ENCODE data around the gene MLPH.

MLPH gene

DNA sequence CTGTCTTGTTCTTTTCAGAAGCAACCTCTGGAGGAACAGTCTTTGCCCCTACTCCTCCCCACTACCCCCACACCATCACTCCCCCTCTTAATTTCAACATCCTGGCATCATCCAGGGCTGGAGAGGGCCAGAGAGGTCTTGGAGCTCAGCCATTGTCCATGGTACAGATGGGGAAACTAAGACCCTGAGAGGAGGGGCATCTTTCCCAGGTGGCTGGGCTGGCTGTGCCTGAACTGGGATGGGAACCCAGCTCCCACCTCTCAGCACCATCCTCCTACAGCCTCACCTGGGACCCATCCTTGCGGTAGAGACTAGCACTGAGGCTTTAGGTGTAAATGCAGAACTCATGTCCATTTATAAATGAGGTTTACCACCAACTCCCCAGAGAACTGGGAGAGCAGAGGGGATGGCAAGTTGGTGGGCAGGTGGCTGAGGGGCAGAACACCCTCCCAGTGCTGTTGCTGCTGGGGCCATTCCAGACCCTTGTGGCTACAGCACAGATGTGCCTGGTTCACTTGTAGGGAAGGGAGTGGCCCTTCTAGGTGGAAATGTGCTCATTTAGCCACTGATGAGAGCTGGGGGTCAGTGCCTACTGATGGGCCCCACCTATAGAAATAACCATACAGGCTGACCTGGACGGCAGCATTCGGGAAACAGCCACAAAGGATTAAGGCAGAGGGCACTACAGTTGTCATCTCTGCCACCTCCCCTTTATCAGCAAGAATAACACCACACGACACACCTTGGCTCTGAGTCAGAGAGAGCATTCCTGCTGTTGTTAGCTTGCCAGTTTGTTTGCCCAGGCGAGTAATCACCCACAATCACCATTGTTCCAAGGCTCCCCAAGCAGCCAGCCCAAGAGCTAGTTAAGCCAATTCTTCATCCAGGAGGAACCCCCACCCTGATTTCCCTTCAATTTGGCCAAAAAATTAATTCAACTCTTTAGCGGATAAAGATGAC is 2.1 kb downstream of the MLPH start:
- TF ChIP-seq EZH2phosphoT487 (IDR thresholded peaks at IDR 0.05; ENCODE audit: borderline replicate concordance), result no peak
- TF ChIP-seq, protein P1, sequence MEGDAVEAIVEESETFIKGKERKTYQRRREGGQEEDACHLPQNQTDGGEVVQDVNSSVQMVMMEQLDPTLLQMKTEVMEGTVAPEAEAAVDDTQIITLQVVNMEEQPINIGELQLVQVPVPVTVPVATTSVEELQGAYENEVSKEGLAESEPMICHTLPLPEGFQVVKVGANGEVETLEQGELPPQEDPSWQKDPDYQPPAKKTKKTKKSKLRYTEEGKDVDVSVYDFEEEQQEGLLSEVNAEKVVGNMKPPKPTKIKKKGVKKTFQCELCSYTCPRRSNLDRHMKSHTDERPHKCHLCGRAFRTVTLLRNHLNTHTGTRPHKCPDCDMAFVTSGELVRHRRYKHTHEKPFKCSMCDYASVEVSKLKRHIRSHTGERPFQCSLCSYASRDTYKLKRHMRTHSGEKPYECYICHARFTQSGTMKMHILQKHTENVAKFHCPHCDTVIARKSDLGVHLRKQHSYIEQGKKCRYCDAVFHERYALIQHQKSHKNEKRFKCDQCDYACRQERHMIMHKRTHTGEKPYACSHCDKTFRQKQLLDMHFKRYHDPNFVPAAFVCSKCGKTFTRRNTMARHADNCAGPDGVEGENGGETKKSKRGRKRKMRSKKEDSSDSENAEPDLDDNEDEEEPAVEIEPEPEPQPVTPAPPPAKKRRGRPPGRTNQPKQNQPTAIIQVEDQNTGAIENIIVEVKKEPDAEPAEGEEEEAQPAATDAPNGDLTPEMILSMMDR (conservative IDR thresholded peaks at IDR 0.05; ENCODE audit: low read length), result no peak
- Histone ChIP-seq H3K9me3 (ENCODE audit: insufficient read depth, low read depth, low read length) (peaks cover 10% of the 10 kb centered on the region; the same call in 1 of the 2 replicates), H3K4me1 (ENCODE audit: insufficient read depth, low read length, poor library complexity, severe bottlenecking) (no peaks in the 10 kb centered on the region), H3K36me3 (ENCODE audit: insufficient read depth, low read length) (no peaks in the 10 kb centered on the region), H3K9ac (ENCODE audit: low read depth, low read length, poor library complexity, severe bottlenecking) (no peak overlapping the region), H3K9me2 (replicated peaks; ENCODE audit: low read depth, low read length) (no peaks in the 10 kb centered on the region), H4K20me1 (ENCODE audit: insufficient read depth, low read length, poor library complexity, severe bottlenecking) (no peaks in the 10 kb centered on the region), H3K27me3 (ENCODE audit: insufficient read depth, low read length, poor library complexity, severe bottlenecking) (no peaks in the 10 kb centered on the region), H3K4me2 (ENCODE audit: low read depth, low read length, poor library complexity, severe bottlenecking) (no peak overlapping the region), H2AFZ (ENCODE audit: low read length) (no peak overlapping the region), H3K79me2 (ENCODE audit: insufficient read depth, low read length) (no peaks in the 10 kb centered on the region), H3F3A (ENCODE audit: low read depth) (no peaks in the 10 kb centered on the region), H3K4me3 (ENCODE audit: low read length, poor library complexity, severe bottlenecking) (no peak overlapping the region)

DNA sequence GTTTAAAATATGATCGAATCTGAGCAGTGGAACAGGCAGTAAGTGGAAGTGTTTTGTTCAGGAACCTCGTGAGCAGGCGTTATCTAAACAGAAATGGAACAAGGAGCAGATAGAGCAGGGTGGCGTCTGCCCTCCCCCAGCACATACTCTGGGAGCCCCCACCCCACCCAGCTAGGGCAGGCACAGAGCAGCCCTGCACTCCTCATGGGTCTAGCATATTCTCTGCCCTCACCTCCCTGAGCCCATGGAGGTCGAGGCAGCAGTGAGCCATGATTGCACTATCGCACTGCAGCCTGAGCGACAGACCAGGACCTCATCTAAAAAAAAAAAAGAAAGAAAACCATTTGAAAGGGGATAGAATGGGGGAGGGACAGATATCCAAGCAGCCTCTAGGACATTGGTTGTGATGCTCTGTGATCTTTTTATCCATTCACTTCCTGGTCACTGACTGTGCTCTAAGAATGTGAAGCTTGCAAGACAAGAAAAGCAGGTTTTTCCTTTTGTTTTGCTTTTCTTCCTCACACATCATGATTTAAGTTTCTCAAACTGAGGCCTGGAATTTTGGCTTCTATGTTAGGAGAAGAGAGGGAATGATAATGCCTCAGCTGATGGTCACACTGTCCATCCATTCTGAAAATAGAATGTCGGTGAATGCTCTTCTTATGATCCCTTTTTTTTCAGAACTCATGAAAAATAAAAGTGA is 3.1 kb downstream of the MLPH start:
- TF ChIP-seq, protein P1 (conservative IDR thresholded peaks at IDR 0.05; ENCODE audit: low read length), result no peak
- no peak for TF ChIP-seq EZH2phosphoT487 (IDR thresholded peaks at IDR 0.05; ENCODE audit: borderline replicate concordance)
- no peaks in the 10 kb centered on the region for H3K4me1 ChIP-seq (ENCODE audit: insufficient read depth, low read length, poor library complexity, severe bottlenecking)
- H3K4me3 ChIP-seq (ENCODE audit: low read length, poor library complexity, severe bottlenecking), result no peak overlapping the region
- H3K79me2 ChIP-seq (ENCODE audit: insufficient read depth, low read length), result no peaks in the 10 kb centered on the region
- H2AFZ ChIP-seq (ENCODE audit: low read length), result no peak overlapping the region
- no peaks in the 10 kb centered on the region for H3K27me3 ChIP-seq (ENCODE audit: insufficient read depth, low read length, poor library complexity, severe bottlenecking)
- H3K9me3 ChIP-seq (ENCODE audit: insufficient read depth, low read depth, low read length), result peaks cover 10% of the 10 kb centered on the region; the same call in 1 of the 2 replicates
- no peak overlapping the region for H3K9ac ChIP-seq (ENCODE audit: low read depth, low read length, poor library complexity, severe bottlenecking)
- H4K20me1 ChIP-seq (ENCODE audit: insufficient read depth, low read length, poor library complexity, severe bottlenecking), result no peaks in the 10 kb centered on the region
- H3K36me3 ChIP-seq (ENCODE audit: insufficient read depth, low read length), result no peaks in the 10 kb centered on the region
- no peaks in the 10 kb centered on the region for H3K9me2 ChIP-seq (replicated peaks; ENCODE audit: low read depth, low read length)
- H3K4me2 ChIP-seq (ENCODE audit: low read depth, low read length, poor library complexity, severe bottlenecking), result no peak overlapping the region
- H3F3A ChIP-seq (ENCODE audit: low read depth), result no peaks in the 10 kb centered on the region

DNA sequence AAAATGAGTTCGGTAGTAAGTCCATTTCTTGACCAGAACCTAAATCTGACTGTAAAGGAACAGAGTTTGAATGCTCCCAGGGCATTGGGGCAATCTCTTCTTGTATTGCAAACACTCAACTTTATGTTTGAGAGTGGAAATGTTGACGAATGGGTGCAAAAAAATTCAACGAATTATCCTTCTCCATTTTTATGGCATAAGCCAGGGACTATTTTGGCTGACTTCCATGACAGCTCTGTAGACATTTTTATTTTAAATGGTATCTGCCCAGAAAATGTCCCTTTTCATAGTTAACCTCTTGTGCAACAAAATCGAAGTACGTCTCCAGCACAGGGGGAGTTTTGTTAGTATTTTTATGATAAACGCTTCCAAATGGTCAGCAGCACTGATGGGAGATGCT is 3.7 kb downstream of the MLPH start:
- Histone ChIP-seq H3K4me3 (ENCODE audit: low read length, poor library complexity, severe bottlenecking) (no peak overlapping the region), H3K4me1 (ENCODE audit: insufficient read depth, low read length, poor library complexity, severe bottlenecking) (no peaks in the 10 kb centered on the region)

More for the DNA sequence above, 3.7 kb downstream of the MLPH start:
- no peaks in the 10 kb centered on the region for H4K20me1 ChIP-seq (ENCODE audit: insufficient read depth, low read length, poor library complexity, severe bottlenecking)
- H3K9me3 ChIP-seq (ENCODE audit: insufficient read depth, low read depth, low read length), result peaks cover 10% of the 10 kb centered on the region; the same call in 1 of the 2 replicates
- no peak overlapping the region for H3K4me2 ChIP-seq (ENCODE audit: low read depth, low read length, poor library complexity, severe bottlenecking)
- no peak for TF ChIP-seq EZH2phosphoT487 (IDR thresholded peaks at IDR 0.05; ENCODE audit: borderline replicate concordance)
- TF ChIP-seq, protein P1 (conservative IDR thresholded peaks at IDR 0.05; ENCODE audit: low read length), result no peak
- no peaks in the 10 kb centered on the region for H3K36me3 ChIP-seq (ENCODE audit: insufficient read depth, low read length)
- no peak overlapping the region for H3K9ac ChIP-seq (ENCODE audit: low read depth, low read length, poor library complexity, severe bottlenecking)
- H3K9me2 ChIP-seq (replicated peaks; ENCODE audit: low read depth, low read length), result no peaks in the 10 kb centered on the region
- no peaks in the 10 kb centered on the region for H3K79me2 ChIP-seq (ENCODE audit: insufficient read depth, low read length)
- H3F3A ChIP-seq (ENCODE audit: low read depth), result no peaks in the 10 kb centered on the region
- H2AFZ ChIP-seq (ENCODE audit: low read length), result no peak overlapping the region
- H3K27me3 ChIP-seq (ENCODE audit: insufficient read depth, low read length, poor library complexity, severe bottlenecking), result no peaks in the 10 kb centered on the region
